SK-N-SH (cell line): ENCODE data around the gene ARHGAP25. TPM values are rescaled to one million over a fixed set of nuclear protein-coding genes. Genes with fewer than 3 reads are reported as not detected.

Experiments
- CTCF ChIA-PET: fragments of 300-600, 350-600 bp; formaldehyde crosslinking; extraction: SDS; loops from one replicate; lab custom pipeline; 2021; lab: Yijun Ruan, JAX
- POLR2A ChIA-PET: fragments of 350-600 bp; sonication (Branson Sonifier 250); formaldehyde crosslinking; extraction: SDS; loops from one replicate; lab custom pipeline; 2020; ENCODE audit warnings: antibody characterized with exemption, inconsistent platforms; lab: Yijun Ruan, JAX
- DNase-seq: peaks from one replicate; pipeline ENCODE4 v3.0.0; 2012
- H2AFZ ChIP-seq: fragments of 200-600 bp; sonication (generic); 2 replicates; pipeline ENCODE4 v1.8.1; 2016; ENCODE audit warnings: antibody characterized with exemption, mild to moderate bottlenecking, low read depth
- H3F3A ChIP-seq: fragments of 200-600 bp; sonication (generic); replicated peaks from 2 replicates; pipeline ENCODE3; 2016; ENCODE audit warnings: antibody characterized with exemption, mild to moderate bottlenecking; ENCODE audit not compliant: insufficient read depth
- H3K27ac ChIP-seq, 2 experiments: fragments of 200-500 bp in 1 of 2; fragments of 200-600 bp in 1 of 2; sonication (Bioruptor generic) in 1 of 2; sonication (generic), shearing (Covaris generic) in 1 of 2; 2 replicates each; pipeline versions ENCODE4 v1.5.1 to v1.6.1; 2014 to 2016; ENCODE audit warnings: low read depth in 2 of 2, inconsistent platforms in 1 of 2, low read length in 1 of 2, mild to moderate bottlenecking in 1 of 2, mixed read lengths in 1 of 2
- H3K27me3 ChIP-seq: fragments of 200-600 bp; sonication (generic), shearing (Covaris generic); 2 replicates; pipeline ENCODE4 v1.6.1; 2016; ENCODE audit warnings: mixed run types; ENCODE audit not compliant: insufficient read depth
- H3K36me3 ChIP-seq, 2 experiments: fragments of 200-500 bp in 1 of 2; fragments of 200-600 bp in 1 of 2; sonication (Bioruptor generic) in 1 of 2; sonication (generic) in 1 of 2; replicated peaks in 1 of 2; 2 replicates each; pipeline versions ENCODE3 to v1.5.1; 2014 to 2016; ENCODE audit warnings: low read length in 1 of 2, mild to moderate bottlenecking in 1 of 2; ENCODE audit not compliant: insufficient read depth in 2 of 2, control insufficient read depth in 1 of 2
- H3K4me1 ChIP-seq, 2 experiments: fragments of 200-500 bp in 1 of 2; fragments of 200-600 bp in 1 of 2; sonication (Bioruptor generic) in 1 of 2; sonication (generic), shearing (Covaris generic) in 1 of 2; 2 replicates each; pipeline versions ENCODE4 v1.5.1 to v1.6.1; 2014 to 2016; ENCODE audit warnings: low read depth in 1 of 2, low read length in 1 of 2, mixed run types in 1 of 2; ENCODE audit not compliant: insufficient read depth in 2 of 2, control insufficient read depth in 1 of 2
- H3K4me2 ChIP-seq: fragments of 200-600 bp; sonication (generic), shearing (Covaris generic); 2 replicates; pipeline ENCODE4 v1.6.1; 2017; ENCODE audit warnings: mixed run types
- H3K4me3 ChIP-seq, 2 experiments: fragments of 200-500 bp in 1 of 2; fragments of 200-600 bp in 1 of 2; sonication (Bioruptor generic) in 1 of 2; sonication (generic), shearing (Covaris generic) in 1 of 2; 2 replicates each; pipeline versions ENCODE4 v1.5.1 to v1.8.1; 2014 to 2016; ENCODE audit warnings: low read depth in 2 of 2, inconsistent platforms in 1 of 2, low read length in 1 of 2, mild to moderate bottlenecking in 1 of 2, mixed read lengths in 1 of 2, moderate library complexity in 1 of 2
- H3K79me2 ChIP-seq: fragments of 200-600 bp; sonication (generic); 2 replicates; pipeline ENCODE4 v1.8.1; 2017; ENCODE audit warnings: mild to moderate bottlenecking; ENCODE audit not compliant: insufficient read depth
- H3K9ac ChIP-seq: fragments of 200-600 bp; sonication (generic); 2 replicates; pipeline ENCODE4 v1.6.1; 2017; ENCODE audit warnings: mixed run types
- H3K9me2 ChIP-seq: fragments of 200-600 bp; sonication (generic); 2 replicates; pipeline ENCODE4 v1.6.1; 2017; ENCODE audit warnings: mixed run types
- H3K9me3 ChIP-seq: fragments of 200-600 bp; sonication (generic); 2 replicates; pipeline ENCODE4 v1.6.1; 2017; ENCODE audit warnings: mixed run types, mild to moderate bottlenecking, moderate library complexity
- H4K20me1 ChIP-seq: fragments of 200-600 bp; sonication (generic); 2 replicates; pipeline ENCODE4 v1.6.1; 2017; ENCODE audit warnings: mild to moderate bottlenecking, mixed run types; ENCODE audit not compliant: insufficient read depth
- CHD2 ChIP-seq: fragments of 150-350 bp; IDR thresholded peaks from 2 replicates; pipeline ENCODE4 v1.6.1; 2018; ENCODE audit warnings: low read length; ENCODE audit not compliant: partially characterized antibody
- ELF1 ChIP-seq: IDR thresholded peaks from 2 replicates; pipeline ENCODE4 v1.4.0; 2012
- EP300 ChIP-seq, 2 experiments: IDR thresholded peaks; 2 replicates each; pipeline versions ENCODE4 v1.4.0 to v1.6.1; 2012; ENCODE audit warnings: borderline replicate concordance in 1 of 2, low read depth in 1 of 2, low read length in 1 of 2
- EZH2phosphoT487 ChIP-seq: fragments of 200-600 bp; sonication (generic); IDR thresholded peaks from 2 replicates; pipeline ENCODE4 v1.6.1; 2017; ENCODE audit warnings: low read depth, mixed run types, mild to moderate bottlenecking, antibody characterized with exemption, moderate library complexity, borderline replicate concordance
- GABPA ChIP-seq: IDR thresholded peaks from 2 replicates; pipeline ENCODE4 v1.4.0; 2012; ENCODE audit warnings: low read depth, mild to moderate bottlenecking
- GATA2 ChIP-seq: sonication (generic); formaldehyde crosslinking; IDR thresholded peaks from 2 replicates; pipeline ENCODE4 v1.5.0; 2020; ENCODE audit warnings: mild to moderate bottlenecking, missing genetic modification reagents
- JUND ChIP-seq: IDR thresholded peaks from 2 replicates; pipeline ENCODE4 v1.4.0; 2012
- MEF2A ChIP-seq: IDR thresholded peaks from 2 replicates; pipeline ENCODE4 v1.4.0; 2012; ENCODE audit warnings: low read depth, borderline replicate concordance
- NFIC ChIP-seq: IDR thresholded peaks from 2 replicates; pipeline ENCODE4 v1.4.0; 2012; ENCODE audit warnings: borderline replicate concordance
- PBX3 ChIP-seq: IDR thresholded peaks from 2 replicates; pipeline ENCODE4; 2012
- POLR2AphosphoS5 ChIP-seq: IDR thresholded peaks from 2 replicates; pipeline ENCODE4 v1.6.1; 2012; ENCODE audit warnings: low read depth, low read length
- RAD21 ChIP-seq: IDR thresholded peaks from 2 replicates; pipeline ENCODE4 v1.6.1; 2012; ENCODE audit warnings: mild to moderate bottlenecking, low read length
- RCOR1 ChIP-seq: fragments of 150-350 bp; IDR thresholded peaks from 2 replicates; pipeline ENCODE4 v1.6.1; 2017; ENCODE audit warnings: antibody characterized with exemption, low read length
- RXRA ChIP-seq: IDR thresholded peaks from 2 replicates; pipeline ENCODE4 v1.4.0; 2012; ENCODE audit warnings: low read depth, mild to moderate bottlenecking, borderline replicate concordance
- SIN3A ChIP-seq: IDR thresholded peaks from 2 replicates; pipeline ENCODE4 v1.6.1; 2012; ENCODE audit warnings: low read depth, mild to moderate bottlenecking, low read length, moderate library complexity, borderline replicate concordance
- TAF1 ChIP-seq: IDR thresholded peaks from 2 replicates; pipeline ENCODE4 v1.6.1; 2012; ENCODE audit warnings: low read depth, mild to moderate bottlenecking, low read length, moderate library complexity, borderline replicate concordance
- TCF12 ChIP-seq: IDR thresholded peaks from 2 replicates; pipeline ENCODE4 v1.4.0; 2012
- TEAD4 ChIP-seq: IDR thresholded peaks from 2 replicates; pipeline ENCODE4 v1.4.0; 2012; ENCODE audit warnings: mild to moderate bottlenecking, borderline replicate concordance; ENCODE audit not compliant: insufficient read depth
- USF1 ChIP-seq: IDR thresholded peaks from 2 replicates; pipeline ENCODE4 v1.4.0; 2012; ENCODE audit warnings: low read depth, borderline replicate concordance
- YY1 ChIP-seq: IDR thresholded peaks from 2 replicates; pipeline ENCODE4 v1.4.0; 2012; ENCODE audit warnings: low read depth, mild to moderate bottlenecking
- WGBS: methylation state at CpG from one replicate; pipeline ENCODE4 v1.1.6; 2017; ENCODE audit warnings: low lambda C conversion rate; 5-methylcytosine and 5-hydroxymethylcytosine counted together
- polyA plus RNA-seq, 3 experiments: library from polyadenylated mRNA; depleted of rRNA; stranded (reverse); fragments of >200 nt; gene quantifications; 2 replicates each; pipeline ENCODE4 v1.2.3, GENCODE V29; 2012
- TF ChIP-seq, protein P1 (sequence below): fragments of 200-600 bp; sonication (generic); IDR thresholded peaks from 2 replicates; pipeline ENCODE4 v1.6.1; 2017; ENCODE audit warnings: antibody characterized with exemption, mild to moderate bottlenecking, moderate library complexity
- TF ChIP-seq, protein P2 (sequence below): IDR thresholded peaks from 2 replicates; pipeline ENCODE4 v1.4.0; 2012; ENCODE audit warnings: low read depth, borderline replicate concordance
- TF ChIP-seq, protein P3 (sequence below): IDR thresholded peaks from 2 replicates; pipeline ENCODE4 v1.4.0; 2012; ENCODE audit warnings: low read depth

The ARHGAP25 gene
- polyA plus RNA-seq, 1 of the 3 experiments (the other 2 are of a cell fraction) = not detected

DNA sequence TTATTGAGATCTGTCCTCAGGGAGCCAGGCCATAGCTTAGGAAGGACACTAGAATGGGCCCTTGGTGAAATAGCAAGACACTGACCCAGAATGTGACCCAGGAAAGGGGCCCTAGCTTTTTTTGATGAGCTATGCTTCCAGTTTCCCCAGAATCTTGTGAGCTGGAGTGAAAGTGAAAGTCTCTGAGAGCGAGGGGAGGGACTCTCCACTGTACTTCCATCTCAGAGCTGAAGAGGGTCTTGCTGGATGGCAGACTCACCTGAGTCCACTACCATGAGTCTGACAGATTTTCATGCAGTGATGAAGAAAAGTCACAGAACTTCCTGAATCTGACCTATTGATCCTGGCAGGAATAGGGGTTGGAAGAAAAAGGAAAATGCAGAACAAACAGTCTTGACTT, 3.1 kb downstream of the ARHGAP25 start (continued):
- TF ChIP-seq, protein P1, sequence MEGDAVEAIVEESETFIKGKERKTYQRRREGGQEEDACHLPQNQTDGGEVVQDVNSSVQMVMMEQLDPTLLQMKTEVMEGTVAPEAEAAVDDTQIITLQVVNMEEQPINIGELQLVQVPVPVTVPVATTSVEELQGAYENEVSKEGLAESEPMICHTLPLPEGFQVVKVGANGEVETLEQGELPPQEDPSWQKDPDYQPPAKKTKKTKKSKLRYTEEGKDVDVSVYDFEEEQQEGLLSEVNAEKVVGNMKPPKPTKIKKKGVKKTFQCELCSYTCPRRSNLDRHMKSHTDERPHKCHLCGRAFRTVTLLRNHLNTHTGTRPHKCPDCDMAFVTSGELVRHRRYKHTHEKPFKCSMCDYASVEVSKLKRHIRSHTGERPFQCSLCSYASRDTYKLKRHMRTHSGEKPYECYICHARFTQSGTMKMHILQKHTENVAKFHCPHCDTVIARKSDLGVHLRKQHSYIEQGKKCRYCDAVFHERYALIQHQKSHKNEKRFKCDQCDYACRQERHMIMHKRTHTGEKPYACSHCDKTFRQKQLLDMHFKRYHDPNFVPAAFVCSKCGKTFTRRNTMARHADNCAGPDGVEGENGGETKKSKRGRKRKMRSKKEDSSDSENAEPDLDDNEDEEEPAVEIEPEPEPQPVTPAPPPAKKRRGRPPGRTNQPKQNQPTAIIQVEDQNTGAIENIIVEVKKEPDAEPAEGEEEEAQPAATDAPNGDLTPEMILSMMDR = no peak
- no peak for TF ChIP-seq TAF1
- no peak for TF ChIP-seq POLR2AphosphoS5
- TF ChIP-seq, protein P2, sequence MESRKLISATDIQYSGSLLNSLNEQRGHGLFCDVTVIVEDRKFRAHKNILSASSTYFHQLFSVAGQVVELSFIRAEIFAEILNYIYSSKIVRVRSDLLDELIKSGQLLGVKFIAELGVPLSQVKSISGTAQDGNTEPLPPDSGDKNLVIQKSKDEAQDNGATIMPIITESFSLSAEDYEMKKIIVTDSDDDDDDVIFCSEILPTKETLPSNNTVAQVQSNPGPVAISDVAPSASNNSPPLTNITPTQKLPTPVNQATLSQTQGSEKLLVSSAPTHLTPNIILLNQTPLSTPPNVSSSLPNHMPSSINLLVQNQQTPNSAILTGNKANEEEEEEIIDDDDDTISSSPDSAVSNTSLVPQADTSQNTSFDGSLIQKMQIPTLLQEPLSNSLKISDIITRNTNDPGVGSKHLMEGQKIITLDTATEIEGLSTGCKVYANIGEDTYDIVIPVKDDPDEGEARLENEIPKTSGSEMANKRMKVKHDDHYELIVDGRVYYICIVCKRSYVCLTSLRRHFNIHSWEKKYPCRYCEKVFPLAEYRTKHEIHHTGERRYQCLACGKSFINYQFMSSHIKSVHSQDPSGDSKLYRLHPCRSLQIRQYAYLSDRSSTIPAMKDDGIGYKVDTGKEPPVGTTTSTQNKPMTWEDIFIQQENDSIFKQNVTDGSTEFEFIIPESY = no peak
- TF ChIP-seq RXRA = no peak
- TF ChIP-seq, protein P3, sequence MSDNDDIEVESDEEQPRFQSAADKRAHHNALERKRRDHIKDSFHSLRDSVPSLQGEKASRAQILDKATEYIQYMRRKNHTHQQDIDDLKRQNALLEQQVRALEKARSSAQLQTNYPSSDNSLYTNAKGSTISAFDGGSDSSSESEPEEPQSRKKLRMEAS = no peak
- no peak for TF ChIP-seq TCF12
- TF ChIP-seq MEF2A = no peak
- no peak for TF ChIP-seq CHD2
- TF ChIP-seq PBX3 = no peak
- no peak for TF ChIP-seq NFIC
- TF ChIP-seq, all 33 proteins: peak for 0

- no peak overlapping the region for H2AFZ ChIP-seq
- H3K9me3 ChIP-seq = no peaks in the 10 kb centered on the region
- 39% methylated on average over 3 of the region's 3 CpGs for WGBS
- no peak overlapping the region for H3K9ac ChIP-seq
- no peaks in the 10 kb centered on the region for H3K36me3 ChIP-seq
- POLR2A ChIA-PET = no interaction called here
- no peaks in the 10 kb centered on the region for H3K79me2 ChIP-seq
- H3K4me1 ChIP-seq = no peaks in the 10 kb centered on the region
- DNase-seq = no peak
- H3K4me3 ChIP-seq = no peak overlapping the region
- no peaks in the 10 kb centered on the region for H3K9me2 ChIP-seq
- no peak overlapping the region for H3K27ac ChIP-seq
- H3F3A ChIP-seq = no peaks in the 10 kb centered on the region
- H4K20me1 ChIP-seq = no peaks in the 10 kb centered on the region
- H3K4me2 ChIP-seq = no peak overlapping the region
- CTCF ChIA-PET = interaction anchor here (0.8 to 19.0 kb wide), 6 partner anchors 13 to 297 kb away, joined by 3 to 245 read pairs (median 6); no protein-coding TSS in a partner anchor
- H3K27me3 ChIP-seq = no peaks in the 10 kb centered on the region
- TF ChIP-seq USF1 (no peak), SIN3A (no peak), TEAD4 (no peak), CHD2 (no peak), EP300 (IDR thresholded peaks at IDR 0.05; ENCODE audit: borderline replicate concordance in 1 of 2, low read depth in 1 of 2, low read length in 1 of 2) (no peak), JUND (no peak), GATA2 (CRISPR knock-in tag) (no peak), ELF1 (no peak), YY1 (no peak), TCF12 (no peak), TAF1 (no peak), RCOR1 (no peak), GABPA (no peak), RAD21 (no peak), EZH2phosphoT487 (no peak)
- TF ChIP-seq, protein P3 = no peak
- TF ChIP-seq, protein P2 = no peak
Observed at GRCh38 chr2:68738906-68739594, 4.4 kb downstream of the ARHGAP25 start.
